Loucy (cell line): Measurements from ENCODE around the gene C2.
"Not testable (repeated sequence)": the region's sequence is repeated elsewhere in the genome, so short reads cannot be mapped to it uniquely, and the experiment has no call there.

Experiments used
- H2AFZ ChIP-seq: fragments of 200-600 bp; sonication (generic); 2 replicates; pipeline ENCODE4 v1.6.0; 2016; ENCODE audit warnings: antibody characterized with exemption, mild to moderate bottlenecking, low read length, moderate library complexity
- H3F3A ChIP-seq: fragments of 200-600 bp; 2 replicates; pipeline ENCODE4 v1.6.0; 2016; ENCODE audit warnings: antibody characterized with exemption, low read depth, mild to moderate bottlenecking
- H3K27me3 ChIP-seq: fragments of 200-600 bp; sonication (generic); 2 replicates; pipeline ENCODE4 v1.6.1; 2014; ENCODE audit warnings: low read length, mild to moderate bottlenecking; ENCODE audit not compliant: insufficient read depth, poor library complexity, severe bottlenecking
- H3K36me3 ChIP-seq: fragments of 200-600 bp; sonication (generic); 2 replicates; pipeline ENCODE4 v1.6.1; 2016; ENCODE audit warnings: low read length; ENCODE audit not compliant: insufficient read depth
- H3K4me1 ChIP-seq: fragments of 200-600 bp; sonication (generic); 2 replicates; pipeline ENCODE4 v1.5.1; 2014; ENCODE audit warnings: low read length, mild to moderate bottlenecking; ENCODE audit not compliant: insufficient read depth, poor library complexity, severe bottlenecking
- H3K4me2 ChIP-seq: fragments of 200-600 bp; sonication (generic); 2 replicates; pipeline ENCODE4 v1.6.0; 2014; ENCODE audit warnings: antibody characterized with exemption, low read length, low read depth, mild to moderate bottlenecking; ENCODE audit not compliant: poor library complexity, severe bottlenecking
- H3K4me3 ChIP-seq: fragments of 200-600 bp; sonication (generic); 2 replicates; pipeline ENCODE4 v1.5.1; 2014; ENCODE audit warnings: low read length, mild to moderate bottlenecking, mixed read lengths; ENCODE audit not compliant: poor library complexity, severe bottlenecking
- H3K79me2 ChIP-seq: fragments of 200-600 bp; sonication (generic); 2 replicates; pipeline ENCODE4 v1.6.1; 2014; ENCODE audit warnings: low read length; ENCODE audit not compliant: insufficient read depth
- H3K9ac ChIP-seq: fragments of 200-600 bp; sonication (generic); 2 replicates; pipeline ENCODE4 v1.6.0; 2014; ENCODE audit warnings: mild to moderate bottlenecking, low read depth, low read length, moderate library complexity; ENCODE audit not compliant: poor library complexity, severe bottlenecking
- H3K9me2 ChIP-seq: fragments of 200-600 bp; sonication (generic); replicated peaks from 2 replicates; pipeline ENCODE4 v1.6.1; 2016; ENCODE audit warnings: low read depth, low read length, mixed read lengths
- H3K9me3 ChIP-seq: fragments of 200-600 bp; sonication (generic); 2 replicates; pipeline ENCODE4 v1.6.1; 2014; ENCODE audit warnings: mild to moderate bottlenecking, antibody characterized with exemption, low read length, low read depth; ENCODE audit not compliant: insufficient read depth
- H4K20me1 ChIP-seq: fragments of 200-600 bp; sonication (generic); 2 replicates; pipeline ENCODE4 v1.6.0; 2014; ENCODE audit warnings: antibody characterized with exemption, low read length, mild to moderate bottlenecking; ENCODE audit not compliant: insufficient read depth, poor library complexity, severe bottlenecking
- CTCF ChIP-seq: fragments of 200-600 bp; sonication (generic); conservative IDR thresholded peaks from 2 replicates; pipeline ENCODE4 v1.5.1; 2014; ENCODE audit warnings: mild to moderate bottlenecking, antibody characterized with exemption, low read length
- EZH2phosphoT487 ChIP-seq: fragments of 200-600 bp; IDR thresholded peaks from 2 replicates; pipeline ENCODE4 v1.6.1; 2018; ENCODE audit warnings: antibody characterized with exemption, mild to moderate bottlenecking, moderate library complexity, borderline replicate concordance

The C2 gene

GRCh38 chr6:31930962-31931361, 3.4 kb downstream of the C2 start:
- Histone ChIP-seq H3K4me3 (no peak overlapping the region), H2AFZ (no peak overlapping the region), H3K9me3 (no peaks in the 10 kb centered on the region), H3K27me3 (no peaks in the 10 kb centered on the region), H3K9ac (no peak overlapping the region), H3K4me1 (no peaks in the 10 kb centered on the region), H3K9me2 (no peaks in the 10 kb centered on the region), H3K4me2 (no peak overlapping the region), H3K79me2 (no peaks in the 10 kb centered on the region), H3F3A (no peaks in the 10 kb centered on the region), H4K20me1 (no peaks in the 10 kb centered on the region), H3K36me3 (no peaks in the 10 kb centered on the region)
- TF ChIP-seq CTCF (no peak), EZH2phosphoT487 (no peak)

GRCh38 chr6:31932137-31932536, 4.6 kb downstream of the C2 start:
- not testable (repeated sequence) for H3K36me3 ChIP-seq, H3K4me1 ChIP-seq, H3K4me3 ChIP-seq, H3K27me3 ChIP-seq, H3K9ac ChIP-seq, H3K4me2 ChIP-seq, H4K20me1 ChIP-seq, H2AFZ ChIP-seq, H3K9me3 ChIP-seq, H3F3A ChIP-seq, H3K79me2 ChIP-seq, H3K9me2 ChIP-seq

- Histone ChIP-seq H4K20me1 (no peaks in the 10 kb centered on the region), H3K36me3 (no peaks in the 10 kb centered on the region), H2AFZ (no peak overlapping the region), H3F3A (no peaks in the 10 kb centered on the region), H3K9me3 (no peaks in the 10 kb centered on the region), H3K4me3 (no peak overlapping the region), H3K4me1 (no peaks in the 10 kb centered on the region), H3K9me2 (no peaks in the 10 kb centered on the region), H3K4me2 (no peak overlapping the region), H3K27me3 (no peaks in the 10 kb centered on the region), H3K79me2 (no peaks in the 10 kb centered on the region), H3K9ac (no peak overlapping the region)
- TF ChIP-seq CTCF (no peak), EZH2phosphoT487 (no peak)
Measured at GRCh38 chr6:31933537-31933936, 6.0 kb downstream of the C2 start.

GRCh38 chr6:31935021-31935420, 7.5 kb downstream of the C2 start:
- Histone ChIP-seq H4K20me1 (no peaks in the 10 kb centered on the region), H3F3A (no peaks in the 10 kb centered on the region), H3K9ac (no peak overlapping the region), H3K4me2 (no peak overlapping the region), H3K9me2 (no peaks in the 10 kb centered on the region), H3K4me3 (no peak overlapping the region), H3K27me3 (no peaks in the 10 kb centered on the region), H3K36me3 (no peaks in the 10 kb centered on the region), H3K9me3 (no peaks in the 10 kb centered on the region), H2AFZ (no peak overlapping the region), H3K79me2 (no peaks in the 10 kb centered on the region), H3K4me1 (peaks cover 3% of the 10 kb centered on the region)
- TF ChIP-seq CTCF: no peak
- TF ChIP-seq EZH2phosphoT487: no peak
